GM20000 (cell line): ENCODE measurements around the gene DHRS4L2.

Source experiments
- DNase-seq: peaks from one replicate; pipeline ENCODE4 v3.0.0; 2012; ENCODE audit warnings: low spot score
- CTCF ChIP-seq: IDR thresholded peaks from 2 replicates; pipeline ENCODE4 v1.5.1; 2012; ENCODE audit warnings: mild to moderate bottlenecking, control low read depth; ENCODE audit errors: extremely low read depth, missing control alignments

DHRS4L2 gene

GRCh38 chr14:24052656-24053547 is 64.2 kb downstream of the DHRS4L2 start:
- TF ChIP-seq CTCF = no peak
- no peak for DNase-seq

- no peak for TF ChIP-seq CTCF
- no peak for DNase-seq
Measured at GRCh38 chr14:24053548-24054323, 65.0 kb downstream of the DHRS4L2 start.

- no peak for TF ChIP-seq CTCF
- no peak for DNase-seq
Measured at GRCh38 chr14:24054324-24054641, 65.6 kb downstream of the DHRS4L2 start.

GRCh38 chr14:24054646-24055045 is 65.9 kb downstream of the DHRS4L2 start:
- DNase-seq = no peak
- no peak for TF ChIP-seq CTCF
